GM18858 (cell line): ENCODE data around the gene SRSF10.
"Not testable (repeated sequence)": the region's sequence is repeated elsewhere in the genome, so short reads cannot be mapped to it uniquely, and the experiment has no call there.

Source experiments
- ATAC-seq: cut with Tn5 transposase; IDR thresholded peaks from one replicate; pipeline ENCODE4 v1.9.1; 2021; ENCODE audit not compliant: unreplicated experiment

Gene SRSF10

GRCh38 chr1:23979881-23980727 is at the start of gene SRSF10:
Gene SRSF10, minus strand, starts transcription at chr1:23980327. Its CDS starts 72 bp downstream, at chr1:23980255.
- peak; percentile 65 for ATAC-seq

GRCh38 chr1:24027838-24028468 is 47.8 kb upstream of the SRSF10 start:
- ATAC-seq = no peak

GRCh38 chr1:24022581-24023361 is 42.6 kb upstream of the SRSF10 start:
- no peak for ATAC-seq

- ATAC-seq = no peak
These were observed 41.5 kb upstream of the SRSF10 start for GRCh38 chr1:24021403-24022266.

GRCh38 chr1:24020470-24020869 is 40.3 kb upstream of the SRSF10 start:
- no peak for ATAC-seq

GRCh38 chr1:24020025-24020424 is 39.9 kb upstream of the SRSF10 start:
- no peak for ATAC-seq

GRCh38 chr1:24018611-24019580 is 38.8 kb upstream of the SRSF10 start:
- no peak for ATAC-seq

- ATAC-seq = no peak
These were observed 35.4 kb upstream of the SRSF10 start for GRCh38 chr1:24015221-24016210.

- ATAC-seq = not testable (repeated sequence)
These were observed 32.8 kb upstream of the SRSF10 start for GRCh38 chr1:24012878-24013277.

- no peak for ATAC-seq
These were observed 30.5 kb upstream of the SRSF10 start for GRCh38 chr1:24010650-24011049.

- no peak for ATAC-seq
These were observed 29.3 kb upstream of the SRSF10 start for GRCh38 chr1:24009406-24009805.

GRCh38 chr1:24008574-24009184 is 28.6 kb upstream of the SRSF10 start:
- ATAC-seq = not testable (repeated sequence)

- ATAC-seq = no peak
These were observed 27.0 kb upstream of the SRSF10 start for GRCh38 chr1:24007079-24007478.

- no peak for ATAC-seq
These were observed 25.0 kb upstream of the SRSF10 start for GRCh38 chr1:24005163-24005562.

- no peak for ATAC-seq
These were observed 24.0 kb upstream of the SRSF10 start for GRCh38 chr1:24004132-24004531.

- no peak for ATAC-seq
These were observed 23.3 kb upstream of the SRSF10 start for GRCh38 chr1:24003331-24003972.

GRCh38 chr1:24002695-24003094 is 22.6 kb upstream of the SRSF10 start:
- no peak for ATAC-seq
